ENCODE measurements around the gene ZNF644. TPM values are rescaled to one million over a fixed set of nuclear protein-coding genes. Genes with fewer than 3 reads are reported as not detected.
A peak's percentile ranks its signal among the peaks of the same experiment; 100 is the strongest.

ZNF644 gene
- total RNA-seq, 1 donor from 2014 or later = 177 TPM

GRCh38 chr1:90926971-90927370, 94.9 kb downstream of the ZNF644 start:
- Mint-ChIP-seq H3K27ac (no peak overlapping the region), H3K4me1 (peaks cover 20% of the 10 kb centered on the region), H3K4me3 (no peak overlapping the region)

GRCh38 chr1:90925928-90926869, 95.6 kb downstream of the ZNF644 start:
- H3K36me3 Mint-ChIP-seq = peaks cover 36% of the 10 kb centered on the region
- H3K4me1 Mint-ChIP-seq = peaks cover 20% of the 10 kb centered on the region
- DNase-seq (ENCODE audit: low spot score) = peak; percentile 9
- Histone ChIP-seq H3K27ac (peak overlapping the region; percentile 57), H3K36me3 (no peaks in the 10 kb centered on the region), H3F3A (ENCODE audit: low read depth) (peaks cover 36% of the 10 kb centered on the region), H3K9ac (no peak overlapping the region), H3K4me2 (peak overlapping the region; percentile 7), H2AFZ (replicated peaks) (no peak overlapping the region), H3K27me3 (no peaks in the 10 kb centered on the region), H3K9me3 (ENCODE audit: low read depth) (no peaks in the 10 kb centered on the region), H3K4me1 (peaks cover 48% of the 10 kb centered on the region), H4K20me1 (ENCODE audit: low read depth) (peaks cover 67% of the 10 kb centered on the region), H3K4me3 (no peak overlapping the region), H3K79me2 (ENCODE audit: low read depth) (peaks cover 99% of the 10 kb centered on the region)
- no peak for TF ChIP-seq EZH2phosphoT487 (IDR thresholded peaks at IDR 0.05)
- peaks cover 9% of the 10 kb centered on the region for H3K9me3 Mint-ChIP-seq
- no peak overlapping the region for H3K27ac Mint-ChIP-seq
- peaks cover 2% of the 10 kb centered on the region for H3K27me3 Mint-ChIP-seq (ENCODE audit: insufficient read depth, low read depth)
- H3K4me3 Mint-ChIP-seq = no peak overlapping the region

More at GRCh38 chr1:90926971-90927370, 94.9 kb downstream of the ZNF644 start:
- no peak overlapping the region for H3K4me3 ChIP-seq
- no peak for TF ChIP-seq CTCF (IDR thresholded peaks at IDR 0.05)
- no peak for TF ChIP-seq EZH2phosphoT487 (IDR thresholded peaks at IDR 0.05)
- TF ChIP-seq EZH2 (IDR thresholded peaks at IDR 0.05) = no peak
- peak overlapping the region; percentile 8 for H3K4me2 ChIP-seq
- H4K20me1 ChIP-seq (ENCODE audit: low read depth) = peaks cover 63% of the 10 kb centered on the region
- DNase-seq (ENCODE audit: low spot score) = peak; percentile 32
- no peak overlapping the region for H3K9ac ChIP-seq
- H3K36me3 Mint-ChIP-seq = peaks cover 36% of the 10 kb centered on the region
- peaks cover 36% of the 10 kb centered on the region for H3F3A ChIP-seq (ENCODE audit: low read depth)
- H3K9me3 Mint-ChIP-seq = peaks cover 9% of the 10 kb centered on the region
- H3K36me3 ChIP-seq = no peaks in the 10 kb centered on the region
- peaks cover 48% of the 10 kb centered on the region for H3K4me1 ChIP-seq
- H3K27me3 ChIP-seq = no peaks in the 10 kb centered on the region
- H2AFZ ChIP-seq (replicated peaks) = no peak overlapping the region
- peaks cover 99% of the 10 kb centered on the region for H3K79me2 ChIP-seq (ENCODE audit: low read depth)
- H3K27ac ChIP-seq = peak overlapping the region; percentile 57
- peaks cover 2% of the 10 kb centered on the region for H3K27me3 Mint-ChIP-seq (ENCODE audit: insufficient read depth, low read depth)
- no peaks in the 10 kb centered on the region for H3K9me3 ChIP-seq (ENCODE audit: low read depth)

- Histone ChIP-seq H3K27ac (no peak overlapping the region), H3K9ac (no peak overlapping the region), H3K79me2 (ENCODE audit: low read depth) (peaks cover 99% of the 10 kb centered on the region), H3K9me3 (ENCODE audit: low read depth) (no peaks in the 10 kb centered on the region), H3K4me2 (peak overlapping the region; percentile 26), H2AFZ (replicated peaks) (no peak overlapping the region), H3K4me3 (no peak overlapping the region), H3K27me3 (no peaks in the 10 kb centered on the region), H3F3A (ENCODE audit: low read depth) (peaks cover 30% of the 10 kb centered on the region), H4K20me1 (ENCODE audit: low read depth) (peaks cover 74% of the 10 kb centered on the region), H3K36me3 (no peaks in the 10 kb centered on the region), H3K4me1 (peaks cover 52% of the 10 kb centered on the region)
- Mint-ChIP-seq H3K36me3 (peaks cover 29% of the 10 kb centered on the region), H3K9me3 (peaks cover 9% of the 10 kb centered on the region), H3K4me3 (no peak overlapping the region), H3K27ac (no peak overlapping the region), H3K27me3 (ENCODE audit: insufficient read depth, low read depth) (peaks cover 2% of the 10 kb centered on the region), H3K4me1 (peaks cover 20% of the 10 kb centered on the region)
- TF ChIP-seq CTCF (IDR thresholded peaks at IDR 0.05) = no peak
- TF ChIP-seq EZH2 (IDR thresholded peaks at IDR 0.05) = no peak
- TF ChIP-seq EZH2phosphoT487 (IDR thresholded peaks at IDR 0.05) = no peak
- DNase-seq (ENCODE audit: low spot score) = peak; percentile 86
These were observed 96.9 kb downstream of the ZNF644 start for GRCh38 chr1:90924982-90925381.

- no peak for DNase-seq (ENCODE audit: low spot score)
- peaks cover 100% of the 10 kb centered on the region for H3K79me2 ChIP-seq (ENCODE audit: low read depth)
- H3K9me3 ChIP-seq (ENCODE audit: low read depth) = no peaks in the 10 kb centered on the region
- no peak overlapping the region for H3K4me3 Mint-ChIP-seq
- no peak overlapping the region for H3K27ac Mint-ChIP-seq
- H2AFZ ChIP-seq (replicated peaks) = no peak overlapping the region
- peaks cover 64% of the 10 kb centered on the region for H3K4me1 ChIP-seq
- peaks cover 20% of the 10 kb centered on the region for H3K4me1 Mint-ChIP-seq
- H3K27ac ChIP-seq = peak overlapping the region; percentile 10
- no peak overlapping the region for H3K4me3 ChIP-seq
- H3K36me3 ChIP-seq = no peaks in the 10 kb centered on the region
- peaks cover 94% of the 10 kb centered on the region for H4K20me1 ChIP-seq (ENCODE audit: low read depth)
- H3K9me3 Mint-ChIP-seq = peaks cover 5% of the 10 kb centered on the region
- no peak overlapping the region for H3K4me2 ChIP-seq
- no peak overlapping the region for H3K9ac ChIP-seq
- peaks cover 2% of the 10 kb centered on the region for H3K27me3 Mint-ChIP-seq (ENCODE audit: insufficient read depth, low read depth)
- peaks cover 25% of the 10 kb centered on the region for H3F3A ChIP-seq (ENCODE audit: low read depth)
- TF ChIP-seq EZH2phosphoT487 (IDR thresholded peaks at IDR 0.05) (no peak), EZH2 (IDR thresholded peaks at IDR 0.05) (no peak)
- H3K36me3 Mint-ChIP-seq = peaks cover 22% of the 10 kb centered on the region
- no peaks in the 10 kb centered on the region for H3K27me3 ChIP-seq
These were observed 98.8 kb downstream of the ZNF644 start for GRCh38 chr1:90922996-90923395.

Data from neural progenitor cell (in vitro differentiated cells).